Activated CD4-positive, alpha-beta T cell treated with anti-CD3 and anti-CD28 coated beads, Interleukin-2, amount 10 ng/mL, durations not matched to agents 7 days and 5 days (primary cell): ENCODE results near the gene PSMA2. TPM values are rescaled to one million over a fixed set of nuclear protein-coding genes. Genes with fewer than 3 reads are reported as not detected.

Experiments
- CTCF ChIA-PET: fragments of 350-600 bp; sonication (Branson Sonifier 250); formaldehyde crosslinking; loops from one replicate; lab custom pipeline; 2021; ENCODE audit warnings: antibody characterized with exemption; lab: Charles Lee
- POLR2A ChIA-PET: fragments of 350-600 bp; sonication (Branson Sonifier 250); formaldehyde crosslinking; loops from one replicate; lab custom pipeline; 2021; ENCODE audit warnings: antibody characterized with exemption; lab: Charles Lee
- DNase-seq: peaks from one replicate; pipeline ENCODE4 v3.0.0-alpha.2; 2020
- H3K27ac Mint-ChIP-seq: one replicate; pipeline ENCODE4 v1.8.0; 2021; ENCODE audit warnings: mild to moderate bottlenecking, moderate library complexity, mixed read lengths
- H3K27me3 Mint-ChIP-seq: one replicate; pipeline ENCODE4 v1.8.0; 2021; ENCODE audit warnings: mixed read lengths
- H3K36me3 Mint-ChIP-seq: one replicate; pipeline ENCODE4 v1.8.0; 2021; ENCODE audit warnings: low read depth, mixed read lengths
- H3K4me1 Mint-ChIP-seq: one replicate; pipeline ENCODE4 v1.8.0; 2021; ENCODE audit warnings: mixed read lengths
- H3K4me3 Mint-ChIP-seq: one replicate; pipeline ENCODE4 v1.8.0; 2021; ENCODE audit warnings: mild to moderate bottlenecking, moderate library complexity, mixed read lengths
- H3K9me3 Mint-ChIP-seq: one replicate; pipeline ENCODE4 v1.8.0; 2021; ENCODE audit warnings: mixed read lengths
- total RNA-seq, 2 experiments: library from RNA; stranded (reverse); gene quantifications; one replicate each; pipeline ENCODE4 v1.2.3, GENCODE V29; 2021

PSMA2 gene
- total RNA-seq, result 100 to 1,000 TPM; 104 to 127 TPM

DNA sequence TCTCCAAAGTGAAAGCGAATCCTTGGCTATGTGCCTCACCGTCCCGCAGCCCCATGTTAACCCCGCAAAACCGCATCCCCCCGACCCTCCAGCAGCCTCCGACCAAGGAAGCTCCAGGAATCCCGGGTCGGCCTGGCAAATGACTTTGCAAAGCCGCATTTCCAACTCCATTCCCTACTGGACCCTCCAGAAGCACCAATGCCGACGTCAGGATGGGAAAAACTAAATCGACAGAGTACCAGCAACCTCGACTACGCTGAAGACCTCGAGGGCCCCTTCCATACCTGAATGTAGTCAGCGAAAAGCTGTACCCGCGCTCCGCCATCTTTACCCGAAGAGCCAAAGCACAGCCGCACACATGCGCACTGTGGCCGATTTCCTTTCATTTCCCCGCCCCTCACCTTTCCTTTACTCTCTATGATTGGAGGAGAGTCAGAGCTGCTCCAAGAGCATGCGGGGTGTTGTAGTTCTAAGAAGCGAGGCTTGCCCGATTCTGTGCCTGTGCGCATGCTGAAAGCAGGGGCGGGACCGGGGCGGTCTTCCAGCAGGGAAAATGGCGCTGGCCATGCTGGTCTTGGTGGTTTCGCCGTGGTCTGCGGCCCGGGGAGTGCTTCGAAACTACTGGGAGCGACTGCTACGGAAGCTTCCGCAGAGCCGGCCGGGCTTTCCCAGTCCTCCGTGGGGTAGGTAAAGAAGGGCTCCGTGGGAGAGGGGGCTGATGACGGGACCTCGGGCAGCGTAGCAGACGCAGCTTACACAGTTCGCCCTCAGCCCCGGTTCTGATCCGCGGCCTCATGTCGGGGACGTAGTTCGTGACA, at the start of gene PSMA2, which contains the start of gene MRPL32:
Gene PSMA2 (minus strand): TSS at position 341 of the 818 bp plus-strand sequence. CDS start 16 bp downstream, at position 325.
Gene MRPL32 (plus strand): TSS at position 543 of the 818 bp plus-strand sequence. CDS start 11 bp downstream, at position 554.
- peaks cover 35% of the 10 kb centered on the region for H3K36me3 Mint-ChIP-seq
- POLR2A ChIA-PET, result interaction anchor here (0.7 to 0.9 kb wide), 4 partner anchors 8 to 713 kb away, joined by 3 to 11 read pairs (median 4); no protein-coding TSS in a partner anchor
- H3K27ac Mint-ChIP-seq, result peak within 1 kb of the TSS; percentile 98
- H3K9me3 Mint-ChIP-seq, result no peaks in the 10 kb centered on the region
- H3K4me3 Mint-ChIP-seq, result peak within 1 kb of the TSS; percentile 99
- H3K4me1 Mint-ChIP-seq, result peaks cover 66% of the 10 kb centered on the region
- H3K27me3 Mint-ChIP-seq, result no peaks in the 10 kb centered on the region
- peak; percentile 97 for DNase-seq
- CTCF ChIA-PET, result interaction anchor here (0.7 to 3.7 kb wide), 5 partner anchors 9 to 832 kb away, joined by 3 to 17 read pairs (median 3); partner anchors contain the start of gene STK17A

GRCh38 chr7:42981601-42982000, 49.6 kb upstream of the PSMA2 start:
- ChIA-PET CTCF (no interaction called here), POLR2A (no interaction called here)
- H3K36me3 Mint-ChIP-seq, result no peaks in the 10 kb centered on the region
- no peaks in the 10 kb centered on the region for H3K4me1 Mint-ChIP-seq
- no peak for DNase-seq
- H3K4me3 Mint-ChIP-seq, result no peak overlapping the region
- peaks cover 2% of the 10 kb centered on the region for H3K27me3 Mint-ChIP-seq
- no peaks in the 10 kb centered on the region for H3K9me3 Mint-ChIP-seq
- H3K27ac Mint-ChIP-seq, result no peak overlapping the region

DNA sequence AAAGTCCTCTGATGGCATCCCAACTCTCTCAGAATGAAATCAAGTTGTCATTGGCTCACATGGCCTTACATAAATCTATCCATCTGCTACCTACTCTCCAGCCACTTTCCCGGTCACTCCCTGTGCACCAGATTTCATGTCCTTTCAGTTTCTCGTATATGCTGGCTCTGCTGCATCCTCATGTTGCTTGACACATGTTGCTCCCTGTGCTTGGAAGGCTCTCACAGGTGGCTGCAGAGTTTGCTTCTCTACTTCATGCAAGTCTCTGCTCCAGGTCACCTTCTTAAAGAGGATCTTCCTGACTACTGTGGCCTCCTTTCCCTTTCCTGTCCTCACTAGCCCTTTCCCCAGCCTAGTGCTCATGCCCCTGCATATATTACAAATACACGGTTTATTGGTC, 48.5 kb upstream of the PSMA2 start:
- peaks cover 2% of the 10 kb centered on the region for H3K27me3 Mint-ChIP-seq
- no peaks in the 10 kb centered on the region for H3K4me1 Mint-ChIP-seq
- ChIA-PET POLR2A (no interaction called here), CTCF (no interaction called here)
- no peak for DNase-seq
- no peak overlapping the region for H3K4me3 Mint-ChIP-seq
- no peak overlapping the region for H3K27ac Mint-ChIP-seq
- H3K36me3 Mint-ChIP-seq, result no peaks in the 10 kb centered on the region
- H3K9me3 Mint-ChIP-seq, result no peaks in the 10 kb centered on the region

GRCh38 chr7:42980084-42980483, 48.1 kb upstream of the PSMA2 start:
- no peak overlapping the region for H3K27ac Mint-ChIP-seq
- no peak for DNase-seq
- H3K27me3 Mint-ChIP-seq, result peaks cover 2% of the 10 kb centered on the region
- CTCF ChIA-PET, result no interaction called here
- no peak overlapping the region for H3K4me3 Mint-ChIP-seq
- no peaks in the 10 kb centered on the region for H3K9me3 Mint-ChIP-seq
- no peaks in the 10 kb centered on the region for H3K36me3 Mint-ChIP-seq
- no peaks in the 10 kb centered on the region for H3K4me1 Mint-ChIP-seq
- POLR2A ChIA-PET, result no interaction called here

- no peak overlapping the region for H3K27ac Mint-ChIP-seq
- H3K4me3 Mint-ChIP-seq, result no peak overlapping the region
- no peaks in the 10 kb centered on the region for H3K36me3 Mint-ChIP-seq
- no peaks in the 10 kb centered on the region for H3K4me1 Mint-ChIP-seq
- peaks cover 4% of the 10 kb centered on the region for H3K27me3 Mint-ChIP-seq
- POLR2A ChIA-PET, result no interaction called here
- DNase-seq, result no peak
- H3K9me3 Mint-ChIP-seq, result no peaks in the 10 kb centered on the region
- CTCF ChIA-PET, result no interaction called here
Measured at GRCh38 chr7:42978496-42978895, 46.5 kb upstream of the PSMA2 start.

- no peaks in the 10 kb centered on the region for H3K9me3 Mint-ChIP-seq
- H3K36me3 Mint-ChIP-seq, result no peaks in the 10 kb centered on the region
- H3K27me3 Mint-ChIP-seq, result peaks cover 4% of the 10 kb centered on the region
- no peaks in the 10 kb centered on the region for H3K4me1 Mint-ChIP-seq
- no peak for DNase-seq
- no peak overlapping the region for H3K27ac Mint-ChIP-seq
- no peak overlapping the region for H3K4me3 Mint-ChIP-seq
- ChIA-PET POLR2A (no interaction called here), CTCF (no interaction called here)
Measured at GRCh38 chr7:42976371-42976770, 44.4 kb upstream of the PSMA2 start.

DNA sequence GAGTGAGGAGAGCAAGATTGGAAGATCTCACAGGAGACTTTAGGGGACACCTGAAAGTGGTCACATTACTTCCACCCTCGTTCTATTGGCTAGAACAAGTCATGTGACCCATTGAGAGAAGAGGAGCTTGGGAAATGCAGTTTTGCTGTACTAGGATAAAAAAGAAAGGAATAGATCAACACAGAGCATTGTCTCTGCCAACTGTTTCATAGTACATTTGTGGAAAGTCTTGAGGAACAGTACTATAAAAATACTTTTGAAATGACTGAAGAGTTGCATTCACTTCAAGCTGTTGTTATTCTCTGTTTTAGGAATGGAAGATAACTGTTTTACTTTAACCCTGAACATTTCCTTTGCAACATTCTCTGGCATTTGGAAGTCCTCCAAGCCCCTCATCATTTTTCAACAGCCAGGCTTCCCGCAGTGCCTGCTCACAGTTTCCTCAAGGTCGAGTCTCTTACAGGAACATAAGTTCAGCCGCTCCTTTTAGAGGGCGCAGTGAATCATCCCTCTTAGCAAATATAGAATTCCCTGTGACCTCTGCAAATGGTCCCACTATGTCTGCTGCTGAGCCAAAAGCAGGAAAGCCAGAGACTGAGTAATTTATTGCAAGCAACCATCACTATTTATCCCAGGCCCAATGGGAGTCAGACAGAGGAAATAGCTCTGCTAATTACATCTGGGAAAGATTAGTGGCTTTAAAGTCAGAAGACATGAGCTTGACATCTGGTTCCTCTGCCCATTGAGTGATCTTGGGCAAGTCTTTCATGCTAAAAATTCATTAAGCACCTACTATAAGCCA, 40.9 kb upstream of the PSMA2 start:
- Mint-ChIP-seq H3K9me3 (no peaks in the 10 kb centered on the region), H3K4me1 (no peaks in the 10 kb centered on the region), H3K36me3 (no peaks in the 10 kb centered on the region), H3K4me3 (no peak overlapping the region), H3K27ac (no peak overlapping the region), H3K27me3 (peaks cover 2% of the 10 kb centered on the region)
- ChIA-PET CTCF (interaction anchor here (2.3 kb wide), 1 partner anchor 15 kb away, joined by 7 read pairs; no protein-coding TSS in a partner anchor), POLR2A (no interaction called here)
- DNase-seq, result no peak

- H3K9me3 Mint-ChIP-seq, result no peaks in the 10 kb centered on the region
- H3K4me3 Mint-ChIP-seq, result no peak overlapping the region
- no peaks in the 10 kb centered on the region for H3K36me3 Mint-ChIP-seq
- no peak for DNase-seq
- peaks cover 2% of the 10 kb centered on the region for H3K4me1 Mint-ChIP-seq
- H3K27ac Mint-ChIP-seq, result no peak overlapping the region
- CTCF ChIA-PET, result no interaction called here
- peaks cover 6% of the 10 kb centered on the region for H3K27me3 Mint-ChIP-seq
- POLR2A ChIA-PET, result no interaction called here
Measured at GRCh38 chr7:42967391-42967790, 35.4 kb upstream of the PSMA2 start.

DNA sequence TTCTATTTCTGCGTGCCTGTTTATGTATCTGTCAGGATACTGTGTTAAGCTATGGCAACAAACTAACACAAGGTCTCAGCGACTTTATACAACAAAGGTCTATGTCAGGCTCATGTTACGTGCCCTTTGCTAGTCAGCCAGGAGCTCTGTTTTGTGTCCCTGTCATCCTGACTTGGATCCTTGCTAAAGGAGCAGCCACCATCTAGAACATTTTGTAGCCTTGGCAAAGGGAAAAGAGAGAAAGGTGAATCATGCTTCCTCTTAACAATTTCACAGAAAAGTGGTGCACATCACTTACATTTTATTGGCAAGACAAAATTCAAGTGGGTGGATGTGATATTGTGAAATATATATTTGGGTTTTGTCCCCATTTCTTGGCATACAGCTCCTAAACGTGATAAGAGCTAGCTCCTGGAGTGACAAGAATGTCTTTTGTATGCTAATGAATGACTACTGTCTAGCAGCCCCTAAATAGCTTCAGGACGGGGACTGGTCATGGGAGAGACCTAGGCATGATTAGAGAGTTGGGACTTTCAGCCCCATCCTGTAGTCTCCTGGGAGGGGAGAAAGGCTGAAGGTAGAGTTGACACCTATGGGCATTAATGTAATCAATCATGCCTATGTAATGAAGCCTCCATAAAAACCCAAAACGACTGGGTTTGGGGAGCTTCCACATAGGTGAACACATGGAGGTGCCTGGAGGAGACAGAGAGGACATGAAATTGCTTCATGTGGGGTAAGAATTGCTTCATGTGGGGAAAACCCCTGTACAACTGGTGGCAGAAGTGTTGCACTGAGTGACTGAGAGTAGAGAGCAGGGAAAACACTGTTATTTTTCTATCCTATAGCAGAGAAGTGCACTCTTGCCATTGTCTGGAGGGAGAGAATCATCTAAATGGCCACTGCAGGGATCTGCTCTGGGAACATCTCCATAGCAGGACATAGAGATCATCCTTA, 33.2 kb upstream of the PSMA2 start:
- H3K27ac Mint-ChIP-seq, result no peak overlapping the region
- ChIA-PET CTCF (interaction anchor here (1.2 to 1.8 kb wide), 2 partner anchors 11 to 24 kb away, joined by 3 to 4 read pairs; no protein-coding TSS in a partner anchor), POLR2A (no interaction called here)
- H3K4me1 Mint-ChIP-seq, result peaks cover 2% of the 10 kb centered on the region
- H3K27me3 Mint-ChIP-seq, result peaks cover 14% of the 10 kb centered on the region
- no peak overlapping the region for H3K4me3 Mint-ChIP-seq
- no peaks in the 10 kb centered on the region for H3K36me3 Mint-ChIP-seq
- H3K9me3 Mint-ChIP-seq, result peaks cover 2% of the 10 kb centered on the region
- no peak for DNase-seq

DNA sequence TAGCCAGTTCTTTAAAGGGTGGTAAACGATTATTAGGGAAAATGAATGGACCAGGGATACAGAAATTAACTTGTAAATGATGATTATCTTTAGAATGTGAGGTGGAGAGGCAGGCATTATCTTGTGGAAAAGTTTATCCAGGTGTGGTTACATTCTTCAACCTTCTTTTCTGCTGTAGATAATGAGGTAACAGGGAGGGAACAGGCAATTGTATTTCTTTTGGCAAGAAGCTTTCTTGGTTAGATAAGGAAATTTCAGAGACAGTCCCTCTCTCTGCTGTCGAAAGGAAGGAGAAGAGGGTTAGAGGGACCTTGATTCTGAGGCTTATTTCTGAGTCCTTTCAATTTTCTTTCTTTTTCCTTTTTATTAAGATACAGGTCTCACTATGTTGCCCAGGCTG, 32.3 kb upstream of the PSMA2 start:
- no peak overlapping the region for H3K4me3 Mint-ChIP-seq
- H3K27me3 Mint-ChIP-seq, result peaks cover 16% of the 10 kb centered on the region
- H3K9me3 Mint-ChIP-seq, result peaks cover 5% of the 10 kb centered on the region
- ChIA-PET POLR2A (no interaction called here), CTCF (interaction anchor here (1.2 to 1.8 kb wide), 2 partner anchors 10 to 18 kb away, joined by 3 to 4 read pairs; no protein-coding TSS in a partner anchor)
- H3K36me3 Mint-ChIP-seq, result no peaks in the 10 kb centered on the region
- H3K27ac Mint-ChIP-seq, result no peak overlapping the region
- peaks cover 2% of the 10 kb centered on the region for H3K4me1 Mint-ChIP-seq
- DNase-seq, result no peak

DNA sequence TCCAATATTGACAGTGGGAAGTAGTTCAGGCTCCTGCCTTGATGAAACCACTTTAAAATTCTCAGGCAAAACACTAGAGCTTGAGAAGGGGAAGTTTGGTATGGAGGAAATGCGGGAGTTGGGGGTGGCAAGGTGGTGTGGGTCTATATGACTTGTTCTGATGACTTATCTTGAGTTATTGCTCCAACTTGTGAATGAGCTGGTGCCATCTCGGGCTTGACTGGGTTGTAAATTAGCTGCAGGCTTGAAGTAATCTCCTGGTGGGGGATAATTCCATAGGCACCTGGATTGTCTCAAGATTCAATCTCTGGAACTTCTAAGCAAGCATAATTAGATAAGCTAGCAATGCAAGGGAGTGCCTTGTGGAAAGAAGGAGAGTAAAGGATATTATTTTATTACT, 29.2 kb upstream of the PSMA2 start:
- CTCF ChIA-PET, result interaction anchor here (0.6 kb wide), 1 partner anchor 968 kb away, joined by 3 read pairs; no protein-coding TSS in a partner anchor

GRCh38 chr7:42960762-42961161, 28.8 kb upstream of the PSMA2 start:
- peaks cover 2% of the 10 kb centered on the region for H3K4me1 Mint-ChIP-seq
- ChIA-PET POLR2A (no interaction called here), CTCF (no interaction called here)
- peaks cover 10% of the 10 kb centered on the region for H3K9me3 Mint-ChIP-seq
- no peak overlapping the region for H3K4me3 Mint-ChIP-seq
- H3K27me3 Mint-ChIP-seq, result peaks cover 13% of the 10 kb centered on the region
- no peak for DNase-seq
- H3K36me3 Mint-ChIP-seq, result no peaks in the 10 kb centered on the region
- no peak overlapping the region for H3K27ac Mint-ChIP-seq

More for the DNA sequence above, 29.2 kb upstream of the PSMA2 start:
- H3K9me3 Mint-ChIP-seq, result peaks cover 9% of the 10 kb centered on the region
- no peaks in the 10 kb centered on the region for H3K36me3 Mint-ChIP-seq
- DNase-seq, result no peak
- POLR2A ChIA-PET, result no interaction called here
- peaks cover 2% of the 10 kb centered on the region for H3K4me1 Mint-ChIP-seq
- no peak overlapping the region for H3K27ac Mint-ChIP-seq
- peaks cover 13% of the 10 kb centered on the region for H3K27me3 Mint-ChIP-seq
- H3K4me3 Mint-ChIP-seq, result no peak overlapping the region
